GM19463 (cell line): ENCODE results near the gene PLPPR3.

ENCODE experiments used
- ATAC-seq: cut with Tn5 transposase; IDR thresholded peaks from one replicate; pipeline ENCODE4 v1.9.1; 2021; ENCODE audit warnings: mild to moderate bottlenecking, moderate library complexity; ENCODE audit not compliant: unreplicated experiment

Gene PLPPR3, protein sequence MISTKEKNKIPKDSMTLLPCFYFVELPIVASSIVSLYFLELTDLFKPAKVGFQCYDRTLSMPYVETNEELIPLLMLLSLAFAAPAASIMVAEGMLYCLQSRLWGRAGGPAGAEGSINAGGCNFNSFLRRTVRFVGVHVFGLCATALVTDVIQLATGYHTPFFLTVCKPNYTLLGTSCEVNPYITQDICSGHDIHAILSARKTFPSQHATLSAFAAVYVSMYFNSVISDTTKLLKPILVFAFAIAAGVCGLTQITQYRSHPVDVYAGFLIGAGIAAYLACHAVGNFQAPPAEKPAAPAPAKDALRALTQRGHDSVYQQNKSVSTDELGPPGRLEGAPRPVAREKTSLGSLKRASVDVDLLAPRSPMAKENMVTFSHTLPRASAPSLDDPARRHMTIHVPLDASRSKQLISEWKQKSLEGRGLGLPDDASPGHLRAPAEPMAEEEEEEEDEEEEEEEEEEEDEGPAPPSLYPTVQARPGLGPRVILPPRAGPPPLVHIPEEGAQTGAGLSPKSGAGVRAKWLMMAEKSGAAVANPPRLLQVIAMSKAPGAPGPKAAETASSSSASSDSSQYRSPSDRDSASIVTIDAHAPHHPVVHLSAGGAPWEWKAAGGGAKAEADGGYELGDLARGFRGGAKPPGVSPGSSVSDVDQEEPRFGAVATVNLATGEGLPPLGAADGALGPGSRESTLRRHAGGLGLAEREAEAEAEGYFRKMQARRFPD

DNA sequence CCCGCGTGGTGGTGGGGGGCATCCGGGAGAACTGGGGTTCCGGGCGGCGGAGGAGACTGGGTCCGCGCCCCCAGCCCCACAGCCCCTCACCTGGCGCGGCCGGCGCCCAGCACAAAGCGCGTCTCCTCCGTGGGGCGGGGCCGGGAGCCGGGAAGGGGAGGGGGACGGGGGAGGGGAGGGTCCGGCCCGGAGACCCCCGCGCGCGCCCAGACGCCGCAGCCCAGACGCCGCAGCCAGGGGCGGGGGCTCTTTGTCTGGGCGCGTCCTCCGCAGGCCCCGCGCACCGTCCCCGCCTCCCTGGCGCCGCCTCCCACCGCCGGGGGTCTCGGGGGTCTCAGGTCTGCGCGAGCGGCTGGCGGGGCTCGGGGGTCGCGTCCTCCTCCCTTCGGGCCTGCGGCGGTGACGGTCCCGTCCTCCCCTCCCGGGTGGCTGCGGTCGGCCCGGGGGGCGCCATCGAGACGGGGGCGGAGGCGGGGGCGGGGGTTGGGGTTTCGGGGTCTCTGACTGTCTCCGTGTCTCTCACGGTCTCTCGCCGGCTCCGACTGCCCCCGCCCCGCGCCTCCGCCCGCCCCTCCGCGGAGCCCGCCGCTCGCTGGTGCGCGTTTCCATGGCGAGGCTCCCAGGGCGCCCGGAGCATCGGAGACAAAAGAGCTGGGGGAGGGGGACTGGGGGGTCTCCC lies at the start of gene PLPPR3:
TSS of gene PLPPR3 (minus strand) at position 131 of the 679 bp plus-strand sequence. CDS start 396 bp downstream, outside the sequence.
- ATAC-seq, result no peak

DNA sequence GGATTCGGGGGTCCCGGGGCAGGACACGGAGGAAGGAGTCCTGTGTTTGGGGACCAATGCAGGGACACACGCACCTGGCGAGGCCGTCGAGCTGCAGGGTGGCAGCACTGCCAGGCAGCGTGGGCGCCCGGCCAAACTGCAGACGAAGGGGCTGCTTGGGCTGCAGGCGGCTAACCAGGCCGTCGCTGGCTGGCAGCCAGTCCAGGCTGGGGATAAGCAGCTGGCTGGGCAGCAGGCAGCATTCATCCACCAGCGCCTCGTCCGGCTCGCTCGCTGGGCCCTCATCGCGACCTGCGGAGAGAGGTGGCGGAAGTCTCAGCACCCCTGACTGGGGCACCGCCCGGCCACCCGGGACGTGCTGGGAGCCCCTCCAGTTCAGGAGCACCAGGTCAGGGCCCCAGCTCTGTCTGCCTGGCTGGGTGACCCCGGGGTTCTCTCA lies 49.2 kb upstream of the PLPPR3 start:
- no peak for ATAC-seq

DNA sequence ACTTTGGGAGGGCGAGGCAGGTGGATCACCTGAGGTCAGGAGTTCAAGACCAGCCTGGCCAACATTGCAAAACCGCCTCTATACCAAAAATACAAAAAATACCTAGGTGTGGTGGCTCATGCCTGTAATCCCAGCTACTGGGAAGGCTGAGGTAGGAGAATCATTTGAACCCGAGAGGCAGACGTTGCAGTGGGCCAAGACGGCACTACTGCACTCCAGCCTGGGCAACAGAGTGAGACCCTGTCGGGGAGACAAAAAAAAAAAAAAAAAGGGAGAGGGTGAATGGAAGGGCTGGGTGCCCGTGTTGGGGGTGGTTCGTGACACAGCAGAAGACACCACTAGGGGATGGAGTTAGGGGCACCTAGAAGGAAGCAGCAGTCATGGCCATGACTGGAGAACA lies 48.6 kb upstream of the PLPPR3 start:
- no peak for ATAC-seq

DNA sequence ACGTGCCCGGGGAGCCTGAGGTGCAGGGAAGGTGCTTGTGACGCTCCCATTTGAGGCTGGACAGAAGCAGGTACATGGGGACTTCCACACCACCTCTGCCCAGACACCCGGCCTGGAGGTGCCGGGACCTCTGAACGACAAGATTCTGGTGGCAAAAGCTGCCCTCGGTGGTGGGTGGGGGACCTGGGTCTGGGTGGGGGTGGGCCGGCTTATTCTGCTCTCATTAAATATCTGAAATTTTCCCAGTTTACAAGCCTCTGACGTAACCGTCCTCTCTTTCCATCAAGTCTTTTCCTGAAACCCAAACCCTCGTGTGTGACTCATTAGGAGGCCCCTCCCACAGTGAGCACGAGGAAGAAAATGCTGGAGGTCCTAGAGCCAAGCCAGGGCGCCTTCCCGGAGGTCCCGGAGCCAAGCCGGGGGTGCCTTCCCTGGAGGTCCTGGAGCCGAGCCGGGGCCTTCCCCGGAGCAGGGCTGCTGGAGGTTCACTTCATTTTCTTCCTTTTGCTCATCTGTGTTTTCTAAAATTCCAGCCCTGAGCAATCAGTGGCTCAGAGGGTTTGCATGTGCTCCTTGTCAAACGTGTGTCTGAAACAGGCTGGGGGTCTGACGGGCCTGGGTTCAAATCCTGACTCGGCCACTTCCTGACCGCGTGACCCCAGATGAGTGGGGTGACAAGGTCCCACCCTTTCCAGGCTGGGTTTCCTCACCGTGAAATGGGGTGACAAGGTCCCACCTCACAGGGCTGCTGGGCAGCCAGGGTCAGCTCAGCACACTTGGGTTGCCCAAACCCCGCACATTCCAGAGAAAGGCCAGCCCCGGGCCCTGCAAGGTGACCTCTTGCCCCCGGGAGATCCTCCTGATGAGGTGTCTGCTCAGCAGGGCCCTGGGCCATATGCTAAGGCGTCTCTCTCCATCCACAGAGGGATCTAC lies 47.8 kb upstream of the PLPPR3 start:
- no peak for ATAC-seq

DNA sequence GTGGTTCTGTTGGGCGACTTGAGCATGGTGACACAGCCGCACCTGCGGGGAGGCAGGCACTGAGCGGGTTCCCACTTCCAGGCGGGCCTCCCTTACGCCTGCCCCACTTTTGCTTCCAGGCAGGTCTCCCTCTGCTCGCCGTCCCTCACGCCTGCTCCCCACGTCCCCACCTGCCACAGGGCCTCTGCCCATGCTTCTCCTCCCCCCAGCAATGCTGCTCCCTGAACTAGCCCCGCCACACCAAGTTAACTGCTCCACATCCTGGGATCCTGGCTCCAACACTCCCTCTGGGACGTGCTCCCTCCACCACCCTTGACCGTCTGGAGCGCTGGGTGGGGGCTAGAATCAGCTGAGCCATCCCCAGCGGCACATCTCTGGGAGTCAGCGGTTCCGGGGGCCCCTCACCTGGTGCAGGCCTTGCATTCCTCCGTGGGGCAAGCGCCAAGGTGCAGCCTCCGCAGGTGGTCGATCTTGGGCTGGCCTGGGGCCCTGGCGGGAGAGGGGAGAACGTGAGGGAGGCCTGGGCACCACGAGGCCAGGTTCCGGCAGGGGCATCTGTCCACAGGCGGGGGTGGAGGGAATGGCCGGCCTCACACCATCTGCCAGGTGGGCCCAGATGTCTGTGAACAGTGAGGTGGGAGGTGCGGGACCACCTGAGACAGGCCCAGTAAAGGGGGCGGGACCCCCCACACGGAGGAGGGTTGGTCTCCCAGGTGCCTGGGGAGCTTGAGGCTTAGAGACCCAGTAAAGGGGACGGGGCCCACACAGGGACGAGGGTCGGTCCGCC lies 46.9 kb upstream of the PLPPR3 start:
- no peak for ATAC-seq

DNA sequence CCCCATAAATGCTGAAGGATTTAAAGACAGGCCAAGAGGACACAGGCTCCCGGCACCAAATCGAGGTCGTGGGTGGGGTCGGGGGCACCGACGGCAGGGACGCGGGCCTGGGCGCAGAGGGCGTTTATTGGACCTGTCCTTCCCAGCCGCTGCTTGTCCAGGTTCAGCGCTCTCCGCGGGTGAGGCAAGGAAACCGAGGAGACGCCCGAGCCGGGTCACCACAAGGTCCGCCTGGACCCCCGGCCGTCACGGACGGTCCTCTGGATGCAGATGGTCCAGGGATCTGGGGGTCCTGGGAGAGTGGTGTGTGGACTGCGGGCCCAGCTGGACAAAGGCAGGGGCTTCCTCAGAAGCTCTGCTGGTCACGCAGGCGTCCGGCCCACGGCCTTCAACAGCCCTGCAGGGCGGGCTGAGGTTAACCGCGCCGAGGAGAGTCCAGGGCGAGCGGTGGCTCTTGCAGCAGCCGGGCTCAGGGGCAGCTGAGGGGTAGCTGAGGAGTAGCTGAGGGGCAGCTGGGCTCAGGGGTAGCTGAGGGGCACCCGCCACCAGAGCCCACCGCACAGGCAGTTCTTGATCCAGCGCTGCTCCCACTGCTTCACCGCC lies 46.2 kb upstream of the PLPPR3 start:
- no peak for ATAC-seq

DNA sequence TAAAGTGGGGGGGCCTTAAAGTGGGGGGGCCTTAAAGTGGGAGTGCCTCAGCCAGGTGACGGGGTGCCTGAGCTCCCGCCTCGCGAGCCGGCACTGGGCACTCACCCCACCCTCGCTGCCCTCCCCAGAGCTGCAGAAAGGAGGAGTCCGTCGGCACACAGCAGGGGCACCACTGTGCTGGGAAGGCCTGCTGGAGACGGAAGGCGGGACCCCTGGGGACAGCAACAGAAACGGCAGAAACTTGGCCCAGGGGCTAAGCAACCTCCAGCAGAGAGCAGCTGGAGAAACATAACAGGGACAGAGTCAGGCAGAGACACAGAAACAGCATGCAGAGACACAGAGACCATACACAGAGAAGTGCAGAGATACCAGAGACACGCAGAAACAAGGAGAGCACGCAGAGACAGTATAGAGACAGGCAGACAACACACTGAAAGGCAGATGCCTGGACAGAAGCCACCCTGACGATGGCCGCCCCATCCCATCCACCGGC lies 45.6 kb upstream of the PLPPR3 start:
- no peak for ATAC-seq

DNA sequence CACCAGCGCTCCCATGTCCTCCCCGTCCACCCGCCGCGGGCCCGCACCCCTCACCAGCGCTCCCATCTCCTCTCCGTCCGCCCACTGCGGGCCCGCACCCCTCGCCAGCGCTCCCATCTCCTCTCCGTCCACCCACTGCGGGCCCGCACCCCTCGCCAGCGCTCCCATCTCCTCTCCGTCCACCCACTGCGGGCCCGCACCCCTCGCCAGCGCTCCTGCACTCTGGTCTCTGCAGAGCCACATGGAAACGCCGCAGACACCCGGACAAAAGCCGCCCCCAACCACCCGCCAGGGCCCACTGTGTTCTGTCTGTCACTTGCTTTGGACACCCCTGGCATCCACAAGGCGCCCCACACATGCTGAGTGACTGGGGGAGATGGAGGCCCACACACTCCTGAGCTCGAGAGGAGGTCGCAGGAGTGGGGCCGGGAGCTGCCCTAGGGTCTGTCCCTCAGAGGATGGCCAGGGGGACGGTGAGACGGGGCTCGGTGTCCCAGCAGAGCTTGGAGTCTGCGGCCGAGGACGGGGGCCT lies 45.1 kb upstream of the PLPPR3 start:
- ATAC-seq, result no peak

DNA sequence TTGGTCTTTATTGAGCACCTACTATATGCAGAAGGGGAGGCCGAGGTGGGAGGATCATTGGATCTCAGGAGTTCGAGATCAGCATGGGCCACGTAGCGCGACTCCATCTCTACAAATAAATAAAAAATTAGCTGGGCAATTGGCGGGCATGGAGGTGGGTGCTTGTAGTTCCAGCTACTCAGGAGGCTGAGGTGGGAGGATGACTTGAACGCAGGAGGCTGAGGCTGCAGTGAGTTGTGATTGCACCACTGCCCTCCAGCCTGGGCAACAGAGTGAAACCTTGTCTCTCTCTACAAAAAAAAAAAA lies 41.5 kb upstream of the PLPPR3 start:
- ATAC-seq, result no peak

DNA sequence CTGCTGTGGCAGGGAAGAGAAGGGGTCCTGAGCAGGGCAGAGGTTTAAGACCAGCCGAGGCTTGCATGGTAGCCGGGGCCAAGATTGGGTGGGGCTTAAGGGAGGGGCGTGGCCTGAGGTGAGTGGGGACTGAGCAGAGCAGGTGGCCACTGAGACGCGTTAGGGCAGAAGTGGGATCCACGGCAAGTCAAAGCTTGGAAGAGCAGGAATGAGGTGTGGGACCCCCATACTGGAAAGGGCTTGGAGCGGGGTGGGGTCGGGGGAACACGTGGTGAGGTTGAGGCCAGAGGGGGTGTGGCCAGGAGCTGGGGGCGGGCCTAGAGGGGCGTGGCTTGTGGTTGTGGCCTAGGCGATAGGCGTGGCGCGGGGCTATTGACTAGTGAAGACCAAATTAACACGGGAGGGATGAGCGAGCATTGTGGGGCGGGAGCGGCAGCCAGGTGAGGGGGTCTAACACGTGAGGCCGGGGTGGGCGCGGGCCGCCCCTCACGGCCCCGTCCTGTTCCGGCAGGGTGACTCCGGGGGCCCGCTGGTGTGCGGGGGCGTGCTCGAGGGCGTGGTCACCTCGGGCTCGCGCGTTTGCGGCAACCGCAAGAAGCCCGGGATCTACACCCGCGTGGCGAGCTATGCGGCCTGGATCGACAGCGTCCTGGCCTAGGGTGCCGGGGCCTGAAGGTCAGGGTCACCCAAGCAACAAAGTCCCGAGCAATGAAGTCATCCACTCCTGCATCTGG lies 41.0 kb upstream of the PLPPR3 start:
- no peak for ATAC-seq

DNA sequence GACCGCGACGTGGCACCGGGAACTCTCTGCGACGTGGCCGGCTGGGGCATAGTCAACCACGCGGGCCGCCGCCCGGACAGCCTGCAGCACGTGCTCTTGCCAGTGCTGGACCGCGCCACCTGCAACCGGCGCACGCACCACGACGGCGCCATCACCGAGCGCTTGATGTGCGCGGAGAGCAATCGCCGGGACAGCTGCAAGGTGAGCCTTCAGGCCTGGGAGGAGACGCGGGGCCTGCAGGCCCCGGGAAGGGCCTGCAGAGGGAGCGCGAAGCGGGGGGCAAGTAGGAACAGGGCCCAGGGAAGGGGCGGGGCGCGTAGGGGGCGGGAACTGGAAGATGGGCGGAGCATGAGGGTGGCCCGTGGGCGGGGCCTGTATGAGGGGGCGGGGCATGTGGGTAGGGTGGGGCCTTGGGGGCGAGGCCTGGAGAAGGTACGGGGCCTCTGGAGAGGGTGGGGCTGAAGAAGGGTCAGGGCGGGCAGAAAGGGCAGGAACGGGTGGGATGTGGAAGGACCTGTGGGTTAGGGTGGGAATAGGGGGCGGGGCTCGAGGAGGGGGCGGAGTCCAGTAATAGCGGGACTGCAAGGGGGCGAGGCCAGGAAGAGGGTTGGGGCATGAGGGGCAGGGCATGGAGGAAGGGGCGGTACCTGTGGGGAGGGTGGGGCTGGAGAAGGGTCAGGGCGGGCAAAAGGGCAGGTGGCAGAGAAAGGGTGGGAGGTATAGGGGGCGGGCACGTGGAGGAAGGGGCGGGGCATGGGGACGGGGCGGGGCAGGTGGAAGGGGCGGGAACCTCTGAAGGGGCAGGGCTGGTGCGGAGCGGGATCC lies 40.2 kb upstream of the PLPPR3 start:
- no peak for ATAC-seq

DNA sequence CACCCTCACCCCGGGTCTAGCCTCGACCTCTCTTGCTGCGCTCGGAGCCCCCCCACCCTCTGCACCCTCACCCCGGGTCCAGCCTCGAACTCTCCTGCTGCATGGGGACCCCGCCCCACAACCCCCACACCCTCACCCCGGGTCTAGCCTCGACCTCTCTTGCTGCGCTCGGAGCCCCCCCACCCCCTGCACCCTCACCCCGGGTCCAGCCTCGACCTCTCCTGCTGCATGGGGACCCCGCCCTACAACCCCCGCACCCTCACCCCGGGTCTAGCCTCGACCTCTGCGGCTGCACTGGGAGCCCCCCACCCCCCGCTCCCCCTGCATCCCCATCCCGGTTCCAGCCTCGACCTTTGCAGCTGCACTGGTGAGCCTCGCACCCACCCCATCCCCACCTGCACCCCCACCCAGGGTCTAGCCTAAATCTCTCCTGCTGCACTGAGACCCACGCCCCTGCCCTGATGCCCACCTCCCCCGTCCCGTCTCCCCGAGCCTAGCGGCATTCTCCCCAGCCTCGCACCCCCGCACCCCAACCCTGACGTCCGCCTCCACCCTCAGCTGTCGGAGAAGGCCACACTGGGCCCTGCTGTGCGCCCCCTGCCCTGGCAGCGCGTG lies 39.5 kb upstream of the PLPPR3 start:
- no peak for ATAC-seq

DNA sequence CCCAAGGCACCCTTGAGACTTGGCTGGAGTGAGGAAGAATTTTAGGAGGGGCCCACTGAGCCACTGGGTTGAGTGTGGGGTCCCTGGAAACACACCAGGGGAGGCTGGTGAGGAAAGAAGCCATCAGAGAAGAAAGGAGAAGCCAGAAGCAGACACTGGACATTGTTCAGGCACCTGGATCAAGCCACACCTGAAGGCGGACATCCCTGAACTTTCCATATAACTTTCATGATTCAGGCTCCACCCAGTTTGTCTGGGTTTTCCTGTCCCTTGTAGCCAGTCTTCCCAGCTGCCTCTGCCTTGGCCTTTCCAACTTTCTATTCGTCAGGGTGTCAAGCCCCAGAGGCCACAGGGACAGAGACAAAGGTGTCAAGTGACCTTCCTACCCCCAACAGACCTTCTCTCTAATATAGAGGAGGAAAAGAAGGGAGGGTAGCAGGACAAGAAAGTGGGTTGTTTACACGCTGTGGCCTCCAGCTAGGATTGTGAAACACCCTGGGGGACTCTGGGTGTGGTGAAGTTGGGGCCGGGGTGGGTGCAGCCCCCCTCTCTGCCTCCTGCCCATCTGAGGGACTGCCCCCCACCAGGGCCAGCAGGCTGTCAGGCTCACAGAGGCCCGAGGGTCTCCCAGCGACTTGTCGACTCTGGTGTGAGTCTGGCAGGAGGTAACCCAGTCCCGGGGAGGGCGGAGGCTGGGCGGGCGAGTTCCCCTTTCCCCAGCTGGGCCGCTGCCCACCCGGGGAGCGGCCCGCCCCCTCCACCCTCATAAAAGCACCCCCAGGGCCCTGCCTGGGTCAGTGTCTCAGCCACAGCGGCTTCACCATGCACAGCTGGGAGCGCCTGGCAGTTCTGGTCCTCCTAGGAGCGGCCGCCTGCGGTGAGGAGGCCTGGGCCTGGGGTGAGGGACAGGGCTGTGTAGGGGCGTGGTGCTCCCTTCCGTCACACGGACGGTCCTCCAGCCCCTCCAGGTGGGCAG lies 37.4 kb upstream of the PLPPR3 start, which contains the start of gene CFD:
TSS of gene CFD (plus strand) at position 797 of the 976 bp plus-strand sequence. CDS start at position 823, 26 bp downstream.
- no peak for ATAC-seq

DNA sequence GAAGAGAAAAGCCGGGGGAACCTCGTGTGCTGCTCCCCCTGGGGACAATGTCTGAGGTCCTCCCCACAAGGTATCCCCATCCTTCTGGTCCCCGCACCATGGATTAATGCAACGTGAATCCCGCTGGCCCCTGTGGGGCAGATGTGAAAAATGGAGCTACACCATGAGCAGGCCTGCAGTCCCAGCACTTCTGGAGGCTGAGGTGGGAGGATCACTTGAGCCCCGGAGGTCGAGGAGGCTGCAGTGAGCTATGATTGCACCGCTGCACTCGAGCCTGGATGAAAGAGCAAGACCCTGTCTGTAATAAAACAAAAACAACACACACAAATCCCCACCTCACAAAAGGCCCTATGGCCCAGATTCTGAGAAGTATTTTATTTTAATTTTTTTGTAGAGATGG lies 36.5 kb upstream of the PLPPR3 start:
- ATAC-seq, result no peak

DNA sequence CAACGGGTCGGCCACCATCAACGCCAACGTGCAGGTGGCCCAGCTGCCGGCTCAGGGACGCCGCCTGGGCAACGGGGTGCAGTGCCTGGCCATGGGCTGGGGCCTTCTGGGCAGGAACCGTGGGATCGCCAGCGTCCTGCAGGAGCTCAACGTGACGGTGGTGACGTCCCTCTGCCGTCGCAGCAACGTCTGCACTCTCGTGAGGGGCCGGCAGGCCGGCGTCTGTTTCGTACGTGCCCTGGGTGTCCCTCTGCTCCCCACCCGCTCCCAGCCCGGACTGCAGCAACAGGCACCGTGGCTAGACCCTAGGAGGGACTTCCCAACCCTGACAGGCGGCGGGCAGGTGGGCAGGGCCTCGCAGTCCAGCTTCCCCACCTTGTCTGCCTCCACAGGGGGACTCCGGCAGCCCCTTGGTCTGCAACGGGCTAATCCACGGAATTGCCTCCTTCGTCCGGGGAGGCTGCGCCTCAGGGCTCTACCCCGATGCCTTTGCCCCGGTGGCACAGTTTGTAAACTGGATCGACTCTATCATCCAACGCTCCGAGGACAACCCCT lies 33.9 kb upstream of the PLPPR3 start:
- no peak for ATAC-seq

DNA sequence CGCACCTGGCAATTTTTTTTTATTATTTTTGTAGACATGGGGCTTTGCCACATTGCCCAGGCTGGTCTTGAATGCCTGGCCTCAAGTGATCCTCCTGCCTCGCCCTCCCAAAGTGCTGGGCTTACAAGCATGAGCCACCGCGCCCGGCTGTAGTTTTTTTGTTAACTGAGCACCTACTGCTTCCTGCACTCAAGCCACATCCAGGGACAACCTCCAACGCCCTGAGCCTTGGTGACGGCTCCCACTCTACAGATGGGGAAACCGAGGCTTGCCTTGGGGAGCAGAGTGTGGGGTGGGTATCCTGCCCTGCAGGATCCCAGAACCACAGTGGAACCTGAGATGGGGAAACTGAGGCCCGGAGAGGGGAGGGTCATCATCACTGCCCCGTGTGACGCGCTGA lies 33.4 kb upstream of the PLPPR3 start:
- no peak for ATAC-seq
